GM13977 (cell line): ENCODE results near the gene RALGAPA2.
"Not testable (repeated sequence)": the region's sequence is repeated elsewhere in the genome, so short reads cannot be mapped to it uniquely, and the experiment has no call there.

Experiments used
- DNase-seq: peaks from one replicate; pipeline ENCODE4 v3.0.0; 2012; ENCODE audit warnings: low spot score
- CTCF ChIP-seq: IDR thresholded peaks from 2 replicates; pipeline ENCODE4 v1.5.1; 2012; ENCODE audit warnings: mild to moderate bottlenecking, control low read depth; ENCODE audit not compliant: insufficient read depth; ENCODE audit errors: extremely low read depth, missing control alignments
- in situ Hi-C: fragments of 300-500 bp; cut with MboI; formaldehyde crosslinking; loops from one replicate; pipeline ENCODE4 v1.12.0; 2022; ENCODE audit warnings: low sequenced_read_pairs, low pct_unique_long_range_greater_than_20kb, mixed read lengths, inconsistent platforms; ENCODE audit not compliant: unreplicated experiment

RALGAPA2 gene

GRCh38 chr20:20359628-20360027 is 352.8 kb downstream of the RALGAPA2 start:
- in situ Hi-C loops, result loop anchor here (10.0 to 25.0 kb wide), 3 partner anchors 205 to 1153 kb away; partner anchors contain the start of genes LINC00237 and NKX2-2
- DNase-seq, result no peak
- no peak for TF ChIP-seq CTCF

- DNase-seq, result no peak
These were observed 353.6 kb downstream of the RALGAPA2 start for GRCh38 chr20:20358801-20359200.

GRCh38 chr20:20355503-20355902 is 356.9 kb downstream of the RALGAPA2 start:
- not testable (repeated sequence) for DNase-seq
- in situ Hi-C loops, result loop anchor here (25.0 kb wide), 2 partner anchors 757 to 1157 kb away; partner anchors contain the start of genes LINC00237 and NKX2-2

More at GRCh38 chr20:20358801-20359200, 353.6 kb downstream of the RALGAPA2 start:
- no peak for TF ChIP-seq CTCF
- in situ Hi-C loops, result loop anchor here (25.0 kb wide), 2 partner anchors 754 to 1154 kb away; partner anchors contain the start of genes LINC00237 and NKX2-2

GRCh38 chr20:20353576-20353975 is 358.9 kb downstream of the RALGAPA2 start:
- DNase-seq, result no peak
- TF ChIP-seq CTCF, result no peak
- in situ Hi-C loops, result loop anchor here (25.0 kb wide), 2 partner anchors 759 to 1159 kb away; partner anchors contain the start of genes LINC00237 and NKX2-2

GRCh38 chr20:20344476-20344875 is 368.0 kb downstream of the RALGAPA2 start:
- DNase-seq, result no peak
- in situ Hi-C loops, result no loop called here
- no peak for TF ChIP-seq CTCF

GRCh38 chr20:20343932-20344331 is 368.5 kb downstream of the RALGAPA2 start:
- DNase-seq, result no peak

More at GRCh38 chr20:20343932-20344331, 368.5 kb downstream of the RALGAPA2 start:
- no peak for TF ChIP-seq CTCF
- in situ Hi-C loops, result no loop called here
